ENCODE measurements around the gene CALD1.

DNA sequence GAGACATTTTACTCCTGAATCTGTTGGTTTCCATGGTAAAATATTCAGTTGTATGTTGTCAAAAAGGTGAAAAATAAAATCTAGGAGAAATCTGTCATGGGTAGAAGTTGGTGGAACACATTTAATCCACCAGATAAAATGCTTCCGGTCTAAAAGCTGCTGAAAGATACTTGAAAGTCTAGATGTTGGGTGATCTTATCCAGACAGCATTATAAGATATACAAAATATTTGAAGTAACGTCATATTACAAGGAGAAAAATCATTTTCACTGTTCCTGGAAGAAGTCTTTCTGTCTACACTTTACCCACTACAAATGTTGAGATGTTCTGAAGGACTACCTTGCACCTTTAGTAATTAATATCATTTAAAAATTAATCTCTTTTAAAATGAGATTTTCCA is 40.9 kb downstream of the CALD1 start:
- TF ChIP-seq RAD21 (IDR thresholded peaks at IDR 0.05) (no peak), FOXA1 (IDR thresholded peaks at IDR 0.05) (no peak), YY1 (IDR thresholded peaks at IDR 0.05) (no peak), SP1 (IDR thresholded peaks at IDR 0.05) (no peak), TAF1 (conservative IDR thresholded peaks at IDR 0.05) (no peak), HNF4G (IDR thresholded peaks at IDR 0.05) (no peak), NR2F2 (IDR thresholded peaks at IDR 0.05) (no peak), GABPA (IDR thresholded peaks at IDR 0.05 in 1 of 2, conservative IDR thresholded peaks at IDR 0.05 in 1 of 2) (no peak), EGR1 (IDR thresholded peaks at IDR 0.05; ENCODE audit: low read depth in 2 of 2) (no peak), HNF4A (conservative IDR thresholded peaks at IDR 0.05) (no peak)
- TF ChIP-seq, protein P1, sequence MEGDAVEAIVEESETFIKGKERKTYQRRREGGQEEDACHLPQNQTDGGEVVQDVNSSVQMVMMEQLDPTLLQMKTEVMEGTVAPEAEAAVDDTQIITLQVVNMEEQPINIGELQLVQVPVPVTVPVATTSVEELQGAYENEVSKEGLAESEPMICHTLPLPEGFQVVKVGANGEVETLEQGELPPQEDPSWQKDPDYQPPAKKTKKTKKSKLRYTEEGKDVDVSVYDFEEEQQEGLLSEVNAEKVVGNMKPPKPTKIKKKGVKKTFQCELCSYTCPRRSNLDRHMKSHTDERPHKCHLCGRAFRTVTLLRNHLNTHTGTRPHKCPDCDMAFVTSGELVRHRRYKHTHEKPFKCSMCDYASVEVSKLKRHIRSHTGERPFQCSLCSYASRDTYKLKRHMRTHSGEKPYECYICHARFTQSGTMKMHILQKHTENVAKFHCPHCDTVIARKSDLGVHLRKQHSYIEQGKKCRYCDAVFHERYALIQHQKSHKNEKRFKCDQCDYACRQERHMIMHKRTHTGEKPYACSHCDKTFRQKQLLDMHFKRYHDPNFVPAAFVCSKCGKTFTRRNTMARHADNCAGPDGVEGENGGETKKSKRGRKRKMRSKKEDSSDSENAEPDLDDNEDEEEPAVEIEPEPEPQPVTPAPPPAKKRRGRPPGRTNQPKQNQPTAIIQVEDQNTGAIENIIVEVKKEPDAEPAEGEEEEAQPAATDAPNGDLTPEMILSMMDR (IDR thresholded peaks at IDR 0.05; ENCODE audit: low read depth, low read length, missing input control): no peak
- TF ChIP-seq, protein P2, sequence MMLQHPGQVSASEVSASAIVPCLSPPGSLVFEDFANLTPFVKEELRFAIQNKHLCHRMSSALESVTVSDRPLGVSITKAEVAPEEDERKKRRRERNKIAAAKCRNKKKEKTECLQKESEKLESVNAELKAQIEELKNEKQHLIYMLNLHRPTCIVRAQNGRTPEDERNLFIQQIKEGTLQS (IDR thresholded peaks at IDR 0.05): no peak
- TF ChIP-seq, protein P3, sequence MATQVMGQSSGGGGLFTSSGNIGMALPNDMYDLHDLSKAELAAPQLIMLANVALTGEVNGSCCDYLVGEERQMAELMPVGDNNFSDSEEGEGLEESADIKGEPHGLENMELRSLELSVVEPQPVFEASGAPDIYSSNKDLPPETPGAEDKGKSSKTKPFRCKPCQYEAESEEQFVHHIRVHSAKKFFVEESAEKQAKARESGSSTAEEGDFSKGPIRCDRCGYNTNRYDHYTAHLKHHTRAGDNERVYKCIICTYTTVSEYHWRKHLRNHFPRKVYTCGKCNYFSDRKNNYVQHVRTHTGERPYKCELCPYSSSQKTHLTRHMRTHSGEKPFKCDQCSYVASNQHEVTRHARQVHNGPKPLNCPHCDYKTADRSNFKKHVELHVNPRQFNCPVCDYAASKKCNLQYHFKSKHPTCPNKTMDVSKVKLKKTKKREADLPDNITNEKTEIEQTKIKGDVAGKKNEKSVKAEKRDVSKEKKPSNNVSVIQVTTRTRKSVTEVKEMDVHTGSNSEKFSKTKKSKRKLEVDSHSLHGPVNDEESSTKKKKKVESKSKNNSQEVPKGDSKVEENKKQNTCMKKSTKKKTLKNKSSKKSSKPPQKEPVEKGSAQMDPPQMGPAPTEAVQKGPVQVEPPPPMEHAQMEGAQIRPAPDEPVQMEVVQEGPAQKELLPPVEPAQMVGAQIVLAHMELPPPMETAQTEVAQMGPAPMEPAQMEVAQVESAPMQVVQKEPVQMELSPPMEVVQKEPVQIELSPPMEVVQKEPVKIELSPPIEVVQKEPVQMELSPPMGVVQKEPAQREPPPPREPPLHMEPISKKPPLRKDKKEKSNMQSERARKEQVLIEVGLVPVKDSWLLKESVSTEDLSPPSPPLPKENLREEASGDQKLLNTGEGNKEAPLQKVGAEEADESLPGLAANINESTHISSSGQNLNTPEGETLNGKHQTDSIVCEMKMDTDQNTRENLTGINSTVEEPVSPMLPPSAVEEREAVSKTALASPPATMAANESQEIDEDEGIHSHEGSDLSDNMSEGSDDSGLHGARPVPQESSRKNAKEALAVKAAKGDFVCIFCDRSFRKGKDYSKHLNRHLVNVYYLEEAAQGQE (IDR thresholded peaks at IDR 0.05): no peak
- TF ChIP-seq, protein P4, sequence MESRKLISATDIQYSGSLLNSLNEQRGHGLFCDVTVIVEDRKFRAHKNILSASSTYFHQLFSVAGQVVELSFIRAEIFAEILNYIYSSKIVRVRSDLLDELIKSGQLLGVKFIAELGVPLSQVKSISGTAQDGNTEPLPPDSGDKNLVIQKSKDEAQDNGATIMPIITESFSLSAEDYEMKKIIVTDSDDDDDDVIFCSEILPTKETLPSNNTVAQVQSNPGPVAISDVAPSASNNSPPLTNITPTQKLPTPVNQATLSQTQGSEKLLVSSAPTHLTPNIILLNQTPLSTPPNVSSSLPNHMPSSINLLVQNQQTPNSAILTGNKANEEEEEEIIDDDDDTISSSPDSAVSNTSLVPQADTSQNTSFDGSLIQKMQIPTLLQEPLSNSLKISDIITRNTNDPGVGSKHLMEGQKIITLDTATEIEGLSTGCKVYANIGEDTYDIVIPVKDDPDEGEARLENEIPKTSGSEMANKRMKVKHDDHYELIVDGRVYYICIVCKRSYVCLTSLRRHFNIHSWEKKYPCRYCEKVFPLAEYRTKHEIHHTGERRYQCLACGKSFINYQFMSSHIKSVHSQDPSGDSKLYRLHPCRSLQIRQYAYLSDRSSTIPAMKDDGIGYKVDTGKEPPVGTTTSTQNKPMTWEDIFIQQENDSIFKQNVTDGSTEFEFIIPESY (IDR thresholded peaks at IDR 0.05): no peak
